HG03457 (cell line): ENCODE measurements around the gene KRTAP10-1.

ENCODE experiments used
- ATAC-seq: cut with Tn5 transposase; IDR thresholded peaks from one replicate; pipeline ENCODE4 v1.9.1; 2021; ENCODE audit warnings: moderate number of reproducible peaks; ENCODE audit not compliant: unreplicated experiment

KRTAP10-1 gene

DNA sequence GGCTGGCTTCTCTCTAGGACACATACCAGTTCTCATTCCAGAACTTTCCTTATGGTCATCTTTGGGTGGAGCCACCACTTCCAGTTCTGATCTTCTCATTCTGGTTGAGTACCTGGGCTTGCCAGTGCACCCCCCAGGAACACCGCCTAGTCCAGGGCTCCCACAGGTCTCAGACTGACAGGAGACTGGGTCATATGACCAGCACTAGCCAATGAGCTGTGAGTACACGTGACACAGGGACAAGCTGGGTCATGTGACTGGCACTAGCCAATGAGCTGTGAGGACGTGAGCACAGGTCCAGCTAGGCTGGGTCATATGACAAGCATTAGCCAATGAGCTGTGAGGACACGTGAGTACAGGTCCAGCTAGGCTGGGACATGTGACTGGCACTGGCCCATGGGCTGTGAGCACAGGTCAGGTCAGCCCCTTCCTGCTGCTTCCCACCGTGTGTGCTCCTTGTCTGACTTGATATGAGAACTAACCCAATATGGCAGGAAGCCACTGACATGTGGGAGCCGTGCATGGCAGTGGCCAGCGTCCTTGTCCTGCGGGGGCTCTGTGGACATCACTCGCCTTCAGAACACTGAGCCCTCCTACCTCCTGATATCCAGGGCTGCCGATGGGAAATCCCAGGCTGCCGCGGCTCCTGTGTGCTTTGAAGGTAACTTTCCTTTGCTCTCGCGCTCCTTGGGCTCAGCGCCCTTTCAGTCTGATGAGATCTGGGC, 22.7 kb downstream of the KRTAP10-1 start:
- ATAC-seq: no peak

DNA sequence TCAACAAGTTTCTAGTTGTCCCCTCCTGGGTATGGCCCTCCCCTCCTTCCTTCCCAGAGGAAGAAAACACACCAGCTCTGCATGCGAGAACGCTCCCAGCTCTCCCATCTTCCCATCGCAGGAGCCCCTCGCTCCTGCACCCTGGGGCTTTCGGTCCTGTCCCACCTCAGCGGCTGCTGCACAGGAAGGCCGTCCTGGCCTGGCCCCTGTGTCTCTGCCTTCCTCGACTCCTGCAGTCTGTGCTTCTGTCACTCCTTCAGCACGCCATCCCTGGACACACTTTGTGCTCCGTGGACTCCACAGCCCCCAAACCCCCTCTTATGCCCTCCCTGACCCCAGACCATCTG, 23.2 kb downstream of the KRTAP10-1 start:
- ATAC-seq: no peak

DNA sequence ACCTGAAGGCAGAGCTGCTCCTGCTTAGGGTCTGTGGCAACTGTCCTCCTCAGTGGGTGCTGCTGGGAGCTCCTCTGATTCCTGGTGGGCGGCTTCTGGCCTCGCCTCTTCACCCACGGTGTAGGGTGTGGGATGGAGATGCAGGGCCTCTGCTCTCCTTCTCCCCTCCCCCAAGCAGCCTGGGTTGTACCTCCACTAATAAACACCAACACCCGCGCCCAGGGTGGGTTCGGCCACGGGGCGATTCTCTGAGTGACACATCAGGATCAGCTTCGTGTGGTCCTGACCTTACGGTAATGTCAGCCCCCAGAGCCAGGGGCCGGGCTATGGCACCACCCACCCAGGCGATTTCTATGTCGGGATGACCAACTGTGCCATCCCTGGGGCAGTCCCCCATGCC, 23.7 kb downstream of the KRTAP10-1 start:
- no peak for ATAC-seq

DNA sequence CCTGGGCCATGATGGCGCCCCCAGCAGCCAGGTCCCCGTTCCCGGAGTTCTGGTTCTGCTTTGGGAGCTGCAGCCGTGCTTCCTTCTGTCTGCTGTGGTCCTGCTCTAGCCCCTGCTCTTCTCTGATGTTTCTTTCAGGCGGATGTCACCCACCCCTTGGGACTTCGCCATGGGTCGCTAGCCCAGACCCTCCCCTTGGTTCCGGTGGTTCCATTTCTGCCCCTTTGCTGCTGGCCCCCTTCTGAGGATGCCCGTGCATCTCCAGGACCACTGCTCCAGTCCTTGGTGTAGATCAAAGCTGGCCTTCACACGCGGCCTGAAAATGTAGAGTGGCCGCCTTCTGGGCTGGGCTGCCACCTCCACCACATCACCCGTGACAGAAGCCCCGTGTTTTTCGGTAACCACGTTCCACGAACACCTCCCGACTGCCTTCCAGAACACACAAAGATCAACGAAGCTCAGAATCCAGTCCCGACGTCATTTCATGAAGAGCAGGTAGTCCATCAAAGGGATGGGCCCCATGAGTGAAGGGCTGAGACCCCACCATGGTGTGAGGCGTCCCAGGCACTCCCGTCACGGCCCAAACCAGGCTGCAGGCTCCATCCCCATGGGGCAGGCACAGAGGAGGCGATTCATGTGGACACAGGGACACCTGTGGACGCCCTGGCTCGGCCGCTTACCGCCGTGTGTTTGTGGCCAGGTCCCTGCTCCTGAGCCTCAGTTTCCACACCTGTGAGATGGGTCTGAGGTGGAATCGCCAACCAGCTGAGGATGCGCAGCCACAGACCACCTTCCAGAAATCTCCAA, 24.4 kb downstream of the KRTAP10-1 start:
- no peak for ATAC-seq

DNA sequence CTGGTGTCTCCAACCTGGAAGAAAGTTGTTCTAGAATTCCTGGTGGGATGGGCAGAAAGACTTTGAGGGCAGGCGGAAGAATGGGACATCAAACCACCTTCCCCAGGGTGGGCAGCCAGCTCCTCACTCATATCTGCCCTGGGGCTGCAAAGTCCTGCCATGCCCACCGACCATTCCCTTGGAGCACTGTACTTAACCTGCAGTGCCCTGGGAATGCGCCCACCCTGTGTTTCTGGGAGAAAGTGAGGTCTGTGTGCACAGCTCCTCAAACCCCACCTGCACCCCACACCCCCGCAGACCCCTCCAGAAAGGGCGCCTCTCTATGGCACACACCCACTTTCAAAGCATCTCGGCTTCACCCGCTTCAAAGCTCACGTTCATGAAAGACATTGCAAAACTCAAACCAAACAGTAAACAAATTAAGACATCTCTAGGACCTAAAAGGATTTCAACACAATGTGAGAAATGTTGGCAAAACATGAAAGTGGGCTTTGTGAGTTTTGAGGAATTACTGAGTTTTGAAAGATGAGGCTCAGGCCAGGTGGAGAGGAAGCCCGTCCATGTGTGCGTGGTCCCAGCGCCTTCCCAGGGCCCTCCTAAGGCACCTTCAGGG, 25.1 kb downstream of the KRTAP10-1 start:
- ATAC-seq: no peak

DNA sequence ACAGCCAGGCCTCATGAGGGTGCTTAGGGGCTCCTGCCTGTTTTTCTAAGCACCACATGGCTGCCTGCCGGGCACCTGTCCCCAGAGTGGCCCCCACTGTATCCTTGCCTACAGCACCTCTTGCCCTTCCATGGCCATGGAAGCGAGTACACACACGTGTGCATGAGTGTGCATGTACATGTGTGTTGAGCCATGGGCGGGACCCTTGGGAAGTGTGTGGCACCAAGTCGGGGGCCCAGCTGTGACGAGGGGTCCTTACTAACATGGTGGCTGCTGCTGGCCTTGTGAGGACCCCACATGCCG, 25.8 kb downstream of the KRTAP10-1 start:
- ATAC-seq: no peak

DNA sequence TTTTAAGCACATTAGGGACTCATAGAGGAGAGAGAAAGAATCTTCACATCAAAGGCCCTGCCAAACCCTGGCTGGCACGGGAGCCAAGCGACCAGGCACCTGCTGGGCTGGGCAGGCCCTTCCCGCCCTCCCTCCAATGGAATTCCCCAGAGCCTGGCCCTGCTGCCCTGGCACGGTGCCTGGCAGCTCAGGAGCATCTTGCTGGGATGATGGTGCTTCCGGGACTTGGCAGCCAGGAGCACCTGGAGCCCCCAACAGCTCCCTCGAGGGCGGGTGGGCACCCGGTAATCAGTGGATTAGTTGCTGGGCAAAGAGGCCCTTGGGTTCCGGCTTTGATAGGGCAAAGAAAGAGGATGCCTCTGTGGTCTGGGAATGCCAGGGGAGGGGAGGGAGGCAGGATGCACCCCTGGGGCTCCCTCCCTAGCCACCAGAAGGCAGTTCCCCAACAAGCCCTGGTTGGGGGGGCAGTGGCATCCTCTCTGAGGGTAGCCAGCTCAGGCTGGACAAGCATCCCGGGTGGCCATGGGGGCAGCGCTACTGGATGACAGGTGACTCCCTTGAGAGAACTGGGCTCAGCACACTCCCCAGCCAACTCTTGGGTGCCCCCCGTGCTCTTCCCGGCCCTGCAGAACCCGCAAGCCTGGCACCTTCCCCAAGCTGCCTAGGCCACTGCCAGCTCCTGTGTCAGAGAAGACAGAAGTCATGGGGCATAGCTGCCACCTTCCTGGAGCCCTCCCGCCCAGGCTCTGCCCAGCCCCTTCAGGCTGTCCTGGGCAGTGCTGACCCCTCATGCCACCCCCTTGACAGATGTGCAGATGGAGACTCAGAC, 26.4 kb downstream of the KRTAP10-1 start:
- ATAC-seq: no peak

DNA sequence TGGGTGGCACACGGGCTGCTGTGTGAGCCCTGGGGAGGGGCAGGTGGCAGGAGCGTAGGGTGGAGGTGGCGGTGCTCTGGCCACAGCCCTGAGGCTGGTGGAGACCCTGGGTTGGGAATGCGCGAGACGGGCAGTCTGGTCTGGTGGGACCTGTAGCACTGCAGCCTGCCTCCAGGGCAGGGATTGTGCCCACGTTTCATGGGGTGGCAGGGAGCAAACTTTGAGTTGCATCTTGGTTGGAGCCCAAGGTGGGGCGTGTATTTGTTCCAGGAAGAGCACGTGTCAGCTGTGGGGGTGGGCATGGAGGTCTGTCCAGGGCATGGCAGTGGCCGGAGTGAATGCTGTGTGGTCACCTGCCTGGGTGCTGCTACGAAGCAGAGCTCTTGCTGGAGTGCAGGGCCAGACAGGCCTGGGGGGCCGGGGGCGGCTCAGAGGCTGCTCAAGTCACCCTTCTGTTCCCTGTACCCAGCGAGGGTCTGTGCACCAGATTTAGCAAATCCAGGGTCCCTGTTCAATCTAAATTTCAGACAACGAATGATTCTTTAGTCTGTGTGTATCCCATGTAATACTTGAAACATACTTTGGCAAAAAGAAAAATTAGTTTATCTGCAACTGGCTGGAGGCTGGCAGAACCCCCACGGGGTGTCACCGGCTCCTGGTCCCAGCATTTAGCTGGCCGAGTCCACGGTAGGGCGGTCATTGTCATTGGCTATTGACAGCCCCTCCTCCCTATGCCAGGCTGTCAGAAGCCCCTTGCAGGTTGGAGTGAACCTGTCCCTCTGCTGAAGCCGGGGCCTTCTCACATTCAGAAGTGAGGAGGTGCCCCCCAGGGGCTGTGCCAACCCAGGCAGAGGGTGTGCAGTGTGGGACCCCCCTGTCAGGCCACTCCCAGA, 27.3 kb downstream of the KRTAP10-1 start:
- ATAC-seq: no peak

DNA sequence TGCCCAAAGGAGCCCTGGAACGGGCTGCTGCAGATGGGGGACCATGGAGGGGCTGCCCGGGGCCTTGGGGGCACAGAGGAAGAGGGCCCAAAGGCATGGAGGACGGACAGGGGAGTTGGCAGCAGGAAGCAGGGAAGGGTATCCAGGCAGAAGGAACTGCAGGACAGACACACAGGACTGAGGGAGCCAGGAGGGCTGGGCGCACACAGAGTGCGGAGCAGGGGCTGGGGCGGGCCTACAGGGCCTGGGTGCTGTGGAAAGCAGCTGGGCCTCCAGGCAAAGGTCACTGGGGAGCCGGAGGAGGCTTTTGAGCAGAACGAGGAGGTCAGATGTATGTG, 28.1 kb downstream of the KRTAP10-1 start:
- ATAC-seq: no peak

DNA sequence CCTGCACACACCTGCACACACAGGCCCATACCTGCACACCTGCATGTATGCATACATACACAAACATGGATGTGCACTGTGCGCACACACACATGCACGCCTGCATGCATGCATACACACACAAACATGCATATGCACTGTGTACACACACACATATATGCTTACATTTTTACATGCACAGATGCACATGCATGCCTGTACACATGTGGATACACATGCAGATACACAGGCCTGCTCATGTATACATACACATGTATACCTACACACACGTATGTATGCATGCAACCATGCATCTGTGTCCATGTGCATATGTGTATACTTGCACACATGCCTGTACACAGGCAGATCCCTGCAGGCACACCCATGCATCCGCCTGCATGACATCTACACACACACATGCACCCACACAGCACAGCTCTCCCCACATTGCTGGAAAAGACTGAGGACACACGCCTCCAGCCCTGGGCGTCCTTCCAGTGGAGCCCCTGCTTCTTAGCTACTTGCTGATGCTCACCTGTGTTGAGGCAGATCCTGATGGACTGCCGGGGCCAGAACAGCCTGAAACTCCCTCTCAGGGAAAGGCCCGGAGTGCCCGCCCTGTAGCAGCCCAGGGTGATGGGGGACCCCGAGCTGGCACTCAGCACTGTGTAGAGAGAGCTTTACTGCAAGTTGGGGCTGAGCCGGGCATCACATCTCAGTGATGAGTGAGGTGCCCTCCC, 28.6 kb downstream of the KRTAP10-1 start:
- ATAC-seq: no peak

DNA sequence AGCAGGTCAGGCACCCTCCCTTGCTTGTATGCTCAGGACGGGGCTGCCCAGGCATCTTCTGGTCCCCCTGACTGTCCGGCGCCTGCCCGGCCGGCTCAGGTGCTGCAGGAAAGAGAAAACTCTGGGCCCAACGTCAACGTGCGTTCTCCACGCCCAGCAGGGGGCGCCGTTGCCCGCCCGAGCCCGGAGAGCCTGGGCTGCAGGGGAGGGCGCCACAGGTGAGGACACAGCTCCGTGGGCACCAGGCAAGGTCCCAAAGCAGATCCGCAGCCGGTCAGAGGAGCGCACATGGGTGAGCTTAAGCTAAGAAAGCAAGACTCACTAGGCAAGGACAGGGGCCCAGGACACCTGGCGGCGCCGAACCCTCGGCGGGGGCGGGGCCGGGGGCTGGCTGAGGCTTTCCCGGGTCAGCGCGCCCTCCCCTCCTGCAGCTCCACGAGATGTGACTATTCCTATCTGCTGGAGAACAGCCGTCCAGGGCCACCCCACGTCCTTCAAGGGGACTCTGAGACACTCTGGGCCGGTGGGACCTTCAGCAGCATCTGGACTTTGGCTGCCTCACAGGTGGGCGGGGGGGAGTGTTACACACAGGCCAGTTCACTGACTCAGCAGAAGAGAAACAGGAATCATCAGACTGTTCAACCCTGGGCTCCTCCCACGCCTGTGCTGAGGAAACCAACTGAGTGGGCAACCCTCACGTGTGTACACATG, 29.3 kb downstream of the KRTAP10-1 start:
- ATAC-seq: no peak

DNA sequence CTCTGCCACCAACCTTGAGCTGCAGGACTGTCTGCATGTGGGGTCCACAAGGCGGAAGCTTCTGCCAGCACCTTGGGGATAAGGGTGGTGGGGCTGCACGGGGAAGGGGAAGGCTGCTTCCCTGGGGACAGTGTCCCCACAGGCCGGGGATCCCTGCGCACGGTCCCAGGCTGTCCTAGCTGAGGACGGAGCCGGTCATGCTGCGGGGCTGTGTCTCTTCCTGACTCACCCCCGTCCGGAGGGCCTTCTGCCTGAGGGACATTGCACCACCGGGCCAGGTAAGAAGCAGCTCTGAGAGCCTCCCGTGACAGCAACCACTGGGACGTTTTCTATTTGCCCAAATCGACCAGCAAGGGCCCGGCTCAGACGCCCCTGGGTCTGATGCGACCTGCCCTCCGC, 29.9 kb downstream of the KRTAP10-1 start:
- no peak for ATAC-seq

DNA sequence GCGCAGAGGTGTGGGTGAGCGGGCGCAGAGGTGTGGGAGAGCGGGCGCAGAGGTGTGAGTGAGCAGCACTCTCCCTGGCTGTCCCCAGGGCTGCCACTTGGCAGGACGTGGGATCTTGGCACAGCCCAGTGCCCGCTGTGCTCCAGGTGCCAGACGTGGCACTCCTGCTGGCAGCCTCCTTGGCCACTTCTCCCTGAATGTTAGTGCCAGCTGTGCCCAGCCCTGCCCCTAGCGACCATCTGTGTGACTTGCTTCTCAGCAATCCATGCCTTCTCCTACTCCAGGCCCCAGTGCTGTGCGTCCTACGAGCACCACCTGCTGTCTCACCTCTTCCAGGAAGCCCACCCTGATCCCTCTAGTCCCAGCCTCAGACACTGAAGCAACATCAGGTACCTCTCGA, 30.5 kb downstream of the KRTAP10-1 start:
- ATAC-seq: no peak

DNA sequence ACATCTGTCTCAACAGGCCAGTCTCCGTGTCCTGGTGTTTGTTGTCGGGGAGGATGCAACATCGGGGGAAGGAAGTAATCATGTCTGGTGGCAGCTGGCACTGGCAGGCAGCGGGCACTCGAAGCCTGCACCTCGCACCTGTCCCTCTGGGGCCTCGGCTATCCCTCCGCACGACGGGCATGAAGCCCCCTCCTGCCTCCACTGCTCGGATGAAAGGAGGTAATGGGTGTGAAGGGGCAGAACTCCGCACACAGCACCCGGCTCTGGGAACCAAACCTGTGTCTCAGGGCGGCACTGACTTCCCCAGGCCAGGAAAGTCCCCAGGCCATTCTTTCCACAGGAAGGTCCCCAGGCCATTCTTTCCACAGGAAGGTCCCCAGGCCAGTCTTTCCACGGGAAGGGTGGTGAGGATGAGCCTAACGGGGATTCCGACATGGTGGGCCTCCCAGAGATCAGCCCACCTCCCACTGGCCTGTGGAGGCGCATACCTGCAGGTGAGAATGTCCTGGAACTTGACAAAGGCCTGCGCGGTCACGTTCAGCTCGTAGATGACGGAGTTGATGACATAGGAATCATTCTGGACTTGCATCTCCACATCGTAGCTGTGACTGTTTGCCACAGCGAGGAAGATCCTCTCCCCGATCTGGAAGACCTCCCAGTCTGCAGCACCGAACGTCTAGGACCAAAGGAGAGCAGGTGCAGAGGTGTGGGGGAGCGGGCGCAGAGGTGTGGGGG, 31.1 kb downstream of the KRTAP10-1 start:
- no peak for ATAC-seq

DNA sequence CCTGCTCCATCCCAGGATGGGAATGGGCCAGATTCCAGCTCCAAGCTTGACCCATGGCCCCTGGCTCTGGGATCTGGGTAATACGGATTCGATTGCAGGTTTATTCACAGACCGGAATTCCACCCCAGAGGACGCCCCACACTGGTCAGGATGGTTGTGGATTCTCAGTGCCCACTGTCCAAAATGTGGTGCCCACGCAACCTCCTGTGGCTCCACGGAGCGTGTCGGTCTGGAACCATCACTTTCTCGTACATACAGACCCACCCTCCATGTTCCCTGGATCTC, 31.6 kb downstream of the KRTAP10-1 start:
- no peak for ATAC-seq

DNA sequence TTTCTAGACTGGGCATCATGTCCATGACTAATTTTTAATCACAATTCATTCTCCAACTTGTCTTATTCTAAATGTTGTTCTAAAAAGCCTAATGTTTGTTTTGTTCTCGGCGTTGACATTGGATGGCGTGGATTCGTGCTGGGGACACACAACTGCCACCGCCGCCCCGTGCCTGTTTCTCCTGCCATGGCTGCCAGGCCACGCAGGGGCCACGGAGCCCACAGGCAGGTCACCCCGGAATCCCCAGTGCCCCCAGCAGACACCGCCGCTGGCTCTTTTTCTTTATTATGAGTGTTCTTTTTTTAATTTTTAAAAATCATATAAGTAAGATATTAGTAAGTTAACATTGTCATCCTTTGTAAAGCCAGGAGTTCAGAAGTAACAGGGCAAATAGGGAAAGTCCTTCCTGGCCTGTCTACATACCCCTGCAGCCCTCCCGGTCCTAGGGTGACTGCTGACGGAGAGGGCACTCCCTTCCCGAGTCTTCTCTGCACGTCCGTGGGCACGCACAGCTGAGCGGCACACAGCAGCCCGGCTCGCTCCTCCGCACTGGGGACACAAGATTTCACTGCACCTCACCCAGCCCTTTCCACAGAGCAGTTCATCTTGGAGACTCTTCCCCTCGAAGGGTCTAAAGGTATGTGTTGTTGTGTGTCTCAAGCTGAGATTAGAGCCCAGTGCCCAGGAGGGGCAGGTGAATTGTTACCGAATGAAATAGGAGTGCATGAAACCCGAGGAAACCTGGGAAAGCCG, 32.1 kb downstream of the KRTAP10-1 start:
- no peak for ATAC-seq

DNA sequence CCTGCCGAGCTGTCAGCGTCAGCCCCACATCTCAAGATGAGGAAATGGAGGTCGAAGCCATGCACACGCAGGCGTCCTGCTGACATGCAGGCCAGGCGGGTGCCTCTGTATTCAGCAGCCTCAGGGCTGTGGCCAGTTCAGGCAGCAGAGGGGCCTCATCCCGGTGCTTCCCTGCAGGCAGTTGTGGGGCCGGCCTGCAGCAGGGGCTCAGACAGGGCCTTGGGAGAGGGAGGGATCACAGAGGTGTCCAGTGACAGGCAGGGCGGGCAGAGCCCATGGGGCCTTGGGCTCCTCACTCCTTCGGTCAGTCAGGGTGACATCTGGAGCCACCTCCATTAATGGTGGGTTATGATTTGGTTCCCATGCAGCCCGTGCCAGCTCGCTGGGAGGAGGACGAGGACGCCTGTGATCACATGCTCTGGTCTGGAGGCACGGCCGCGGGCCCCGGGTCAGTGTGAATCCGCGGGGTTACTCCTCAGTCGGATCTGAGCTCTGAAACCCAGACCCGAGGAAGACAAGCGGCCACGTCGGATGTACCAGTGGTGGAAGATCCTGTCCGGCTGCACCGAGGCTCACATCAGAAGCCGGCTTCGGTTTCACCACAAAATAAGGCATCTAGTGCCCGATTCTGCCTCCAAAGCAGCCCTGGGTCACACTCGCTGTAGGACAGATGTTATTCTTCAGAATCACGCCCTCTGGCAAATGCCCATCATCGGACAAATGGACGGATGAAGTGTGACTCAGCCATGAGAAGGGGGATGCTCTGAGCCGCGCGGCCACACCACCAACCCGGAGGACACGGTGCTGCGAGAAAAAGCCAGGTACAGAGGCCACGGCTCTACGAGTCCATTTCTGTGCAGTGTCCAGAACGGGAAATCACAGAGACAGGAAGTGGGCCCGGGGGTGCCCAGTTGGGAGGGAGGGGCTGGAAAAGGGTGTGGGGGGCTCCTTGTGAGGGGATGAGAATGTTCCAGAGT, 33.4 kb downstream of the KRTAP10-1 start:
- ATAC-seq: no peak
